Right cardiac atrium (tissue), 5 donors: ENCODE data around the gene CASK. TPM values are rescaled to one million over a fixed set of nuclear protein-coding genes. Genes with fewer than 3 reads are reported as not detected.
A peak's percentile ranks its signal among the peaks of the same experiment; 100 is the strongest.
"Not testable (repeated sequence)": the region's sequence is repeated elsewhere in the genome, so short reads cannot be mapped to it uniquely, and the experiment has no call there.

Experiments used
- ATAC-seq, 2 donors: fragments of 200-7000 bp; cut with Tn5 transposase; one replicate each; pipeline versions ENCODE4 v1.8.0 to v1.9.1; 2020; ENCODE audit warnings: moderate library complexity in 2 of 2, mild to moderate bottlenecking in 1 of 2
- DNase-seq, 3 donors: peaks; one replicate each; pipeline ENCODE4 v3.0.0-alpha.2; 2020
- H3K27ac ChIP-seq: one replicate; pipeline ENCODE4 v1.5.1; 2013; ENCODE audit warnings: mild to moderate bottlenecking, low read length, control low read depth, moderate library complexity
- H3K27me3 ChIP-seq: one replicate; pipeline ENCODE4 v1.6.1; 2013; ENCODE audit not compliant: control insufficient read depth, insufficient read depth
- H3K4me1 ChIP-seq: one replicate; pipeline ENCODE4 v1.6.1; 2013; ENCODE audit warnings: low read length; ENCODE audit not compliant: control insufficient read depth, insufficient read depth
- H3K4me3 ChIP-seq: one replicate; pipeline ENCODE4 v1.5.1; 2013; ENCODE audit warnings: low read length, control low read depth
- H3K9me3 ChIP-seq: one replicate; pipeline ENCODE4 v1.6.1; 2013; ENCODE audit warnings: low read length; ENCODE audit not compliant: control insufficient read depth
- WGBS: extraction: QIAGEN DNeasy Blood & Tissue Kit; methylation state at CpG from one replicate; pipeline ENCODE4 v1.1.7; 2013; 5-methylcytosine and 5-hydroxymethylcytosine counted together
- intact Hi-C, 4 donors: fragments of 100-400 bp; cut with DNase I; formaldehyde crosslinking; loops; one replicate each; pipeline versions ENCODE4 v1.11.0 to v1.14.0; 2022 to 2023
- polyA plus RNA-seq: library from polyadenylated mRNA; stranded (reverse); fragments of 200-250 nt; gene quantifications from one replicate; pipeline ENCODE4 v1.2.3, GENCODE V29; 2013
- total RNA-seq, 4 donors: library from RNA; stranded (reverse); fragmentation: NEBNext Ultra II Directional; extraction: Animal tissue kit (Norgen Biotek cat#: 25700); gene quantifications; one replicate each; pipeline ENCODE4 v1.2.1, GENCODE V29; 2021
- donor health status: healthy with polysubstance abuse.
- donor health status: DM: no; HTN: yes; CAD: no.
- donor health status: DM: no; HTN: no; CAD: no.
- donor health status: DM: no; HTN: yes; CAD: no; lungs with severe emphysema.
- donor health status: DM: yes; HTN: yes; CAD: no.

The CASK gene
- total and polyA plus RNA-seq, 5 donors: 3.3 to 17.5 (median 16.8) TPM

- ATAC-seq (peak in 1 of 2 donors; percentile 47), DNase-seq (peak in 1 of 3 donors; percentile 44)
- Histone ChIP-seq H3K9me3 (no peaks in the 10 kb centered on the region), H3K27me3 (no peaks in the 10 kb centered on the region), H3K4me3 (no peak overlapping the region), H3K27ac (no peak overlapping the region), H3K4me1 (no peaks in the 10 kb centered on the region)
- intact Hi-C loops: no loop called here
- 25% methylated on average over 5 of the region's 5 CpGs for WGBS
Observed at GRCh38 chrX:41621222-41621723, 302.1 kb downstream of the CASK start.

- H3K4me1 ChIP-seq: no peaks in the 10 kb centered on the region
Observed at GRCh38 chrX:41619221-41619620, 304.1 kb downstream of the CASK start.

GRCh38 chrX:41616935-41617334, 306.4 kb downstream of the CASK start:
- H3K4me3 ChIP-seq: no peak overlapping the region
- intact Hi-C loops: no loop called here
- no peak overlapping the region for H3K27ac ChIP-seq
- no peaks in the 10 kb centered on the region for H3K9me3 ChIP-seq
- no peak for ATAC-seq
- no peak for DNase-seq
- no peaks in the 10 kb centered on the region for H3K4me1 ChIP-seq
- H3K27me3 ChIP-seq: no peaks in the 10 kb centered on the region
- WGBS: 71% methylated on average over 3 of the region's 3 CpGs

More at GRCh38 chrX:41619221-41619620, 304.1 kb downstream of the CASK start:
- ATAC-seq: no peak
- DNase-seq: no peak
- H3K27me3 ChIP-seq: no peaks in the 10 kb centered on the region
- no peak overlapping the region for H3K4me3 ChIP-seq
- intact Hi-C loops: no loop called here
- H3K9me3 ChIP-seq: no peaks in the 10 kb centered on the region
- no peak overlapping the region for H3K27ac ChIP-seq

GRCh38 chrX:41616255-41616654, 307.1 kb downstream of the CASK start:
- H3K9me3 ChIP-seq: no peaks in the 10 kb centered on the region
- H3K4me3 ChIP-seq: no peak overlapping the region
- intact Hi-C loops: no loop called here
- H3K27me3 ChIP-seq: no peaks in the 10 kb centered on the region
- H3K4me1 ChIP-seq: no peaks in the 10 kb centered on the region
- no peak overlapping the region for H3K27ac ChIP-seq
- DNase-seq: no peak
- ATAC-seq: no peak

GRCh38 chrX:41608244-41608643, 315.1 kb downstream of the CASK start:
- no peak for DNase-seq
- Histone ChIP-seq H3K27me3 (no peaks in the 10 kb centered on the region), H3K4me3 (no peak overlapping the region), H3K27ac (no peak overlapping the region), H3K4me1 (no peaks in the 10 kb centered on the region), H3K9me3 (no peaks in the 10 kb centered on the region)
- 96% methylated on average over 1 of the region's 1 CpG for WGBS
- intact Hi-C loops: no loop called here
- ATAC-seq: no peak

- WGBS: 79% methylated on average over 2 of the region's 2 CpGs
- Histone ChIP-seq H3K4me1 (no peaks in the 10 kb centered on the region), H3K27me3 (no peaks in the 10 kb centered on the region), H3K9me3 (no peaks in the 10 kb centered on the region), H3K27ac (no peak overlapping the region), H3K4me3 (no peak overlapping the region)
- intact Hi-C loops: no loop called here
- ATAC-seq: no peak
- no peak for DNase-seq
Observed at GRCh38 chrX:41607264-41607832, 316.0 kb downstream of the CASK start.

GRCh38 chrX:41606057-41606456, 317.3 kb downstream of the CASK start:
- H3K4me3 ChIP-seq, DNase-seq, H3K9me3 ChIP-seq, H3K4me1 ChIP-seq, intact Hi-C loops, ATAC-seq, H3K27ac ChIP-seq, H3K27me3 ChIP-seq: not testable (repeated sequence)
- WGBS: 99% methylated on average over 4 of the region's 4 CpGs

GRCh38 chrX:41604766-41605543, 318.4 kb downstream of the CASK start:
- Histone ChIP-seq H3K27me3 (no peaks in the 10 kb centered on the region), H3K4me1 (no peaks in the 10 kb centered on the region), H3K27ac (no peak overlapping the region), H3K4me3 (no peak overlapping the region), H3K9me3 (no peaks in the 10 kb centered on the region)
- intact Hi-C loops: no loop called here
- 64% methylated on average over 1 of the region's 1 CpG for WGBS
- no peak for DNase-seq
- no peak for ATAC-seq

- Histone ChIP-seq H3K27ac (no peak overlapping the region), H3K9me3 (no peaks in the 10 kb centered on the region), H3K4me3 (no peak overlapping the region), H3K27me3 (no peaks in the 10 kb centered on the region), H3K4me1 (no peaks in the 10 kb centered on the region)
- ATAC-seq (no peak), DNase-seq (no peak)
- WGBS: 95% methylated on average over 2 of the region's 2 CpGs
- intact Hi-C loops: no loop called here
Observed at GRCh38 chrX:41604177-41604576, 319.2 kb downstream of the CASK start.

GRCh38 chrX:41603596-41603995, 319.8 kb downstream of the CASK start:
- Histone ChIP-seq H3K27me3 (no peaks in the 10 kb centered on the region), H3K4me3 (no peak overlapping the region), H3K4me1 (no peaks in the 10 kb centered on the region), H3K9me3 (no peaks in the 10 kb centered on the region), H3K27ac (no peak overlapping the region)
- intact Hi-C loops: no loop called here
- ATAC-seq: no peak
- DNase-seq: no peak
- 85% methylated on average over 1 of the region's 1 CpG for WGBS

GRCh38 chrX:41602816-41603345, 320.5 kb downstream of the CASK start:
- intact Hi-C loops: no loop called here
- DNase-seq (no peak), ATAC-seq (no peak)
- Histone ChIP-seq H3K4me3 (no peak overlapping the region), H3K4me1 (no peaks in the 10 kb centered on the region), H3K27me3 (no peaks in the 10 kb centered on the region), H3K27ac (no peak overlapping the region), H3K9me3 (no peaks in the 10 kb centered on the region)
- 100% methylated on average over 2 of the region's 2 CpGs for WGBS
